OCI-LY1 (cell line): ENCODE measurements around the gene ABCA4.

Experiments
- H2AFZ ChIP-seq: fragments of 200-600 bp; sonication (generic), shearing (Covaris generic); 2 replicates; pipeline ENCODE4 v1.6.0; 2014; ENCODE audit warnings: antibody characterized with exemption, mild to moderate bottlenecking, low read length
- H3F3A ChIP-seq: fragments of 200-600 bp; sonication (generic), shearing (Covaris generic); 2 replicates; pipeline ENCODE4 v1.6.0; 2014; ENCODE audit warnings: mild to moderate bottlenecking, antibody characterized with exemption, low read length, moderate library complexity; ENCODE audit not compliant: insufficient read depth
- H3K27ac ChIP-seq: fragments of 200-600 bp; sonication (generic); 2 replicates; pipeline ENCODE4 v1.5.1; 2014; ENCODE audit warnings: low read length, mixed run types, mild to moderate bottlenecking, low read depth; ENCODE audit not compliant: poor library complexity, severe bottlenecking
- H3K27me3 ChIP-seq: fragments of 200-600 bp; sonication (generic); 2 replicates; pipeline ENCODE4 v1.6.0; 2014; ENCODE audit warnings: antibody characterized with exemption, mild to moderate bottlenecking, low read length, moderate library complexity; ENCODE audit not compliant: insufficient read depth
- H3K36me3 ChIP-seq: fragments of 200-600 bp; sonication (generic); 2 replicates; pipeline ENCODE4 v1.6.1; 2014; ENCODE audit warnings: mild to moderate bottlenecking, antibody characterized with exemption, low read length, moderate library complexity, mixed read lengths; ENCODE audit not compliant: insufficient read depth
- H3K4me1 ChIP-seq: fragments of 200-600 bp; sonication (generic); 2 replicates; pipeline ENCODE4 v1.5.1; 2014; ENCODE audit warnings: mild to moderate bottlenecking, low read length, moderate library complexity; ENCODE audit not compliant: insufficient read depth, severe bottlenecking
- H3K4me2 ChIP-seq: fragments of 200-600 bp; sonication (generic), shearing (Covaris generic); 2 replicates; pipeline ENCODE4 v1.6.1; 2014; ENCODE audit warnings: low read length
- H3K4me3 ChIP-seq: fragments of 200-600 bp; sonication (generic); 2 replicates; pipeline ENCODE4 v1.5.1; 2014; ENCODE audit warnings: low read length, low read depth, mild to moderate bottlenecking, mixed read lengths; ENCODE audit not compliant: poor library complexity, severe bottlenecking
- H3K79me2 ChIP-seq: fragments of 200-600 bp; shearing (Covaris generic); 2 replicates; pipeline ENCODE4 v1.6.1; 2016; ENCODE audit warnings: mixed run types, low read length, mixed read lengths; ENCODE audit not compliant: insufficient read depth
- H3K9ac ChIP-seq: fragments of 200-600 bp; sonication (generic), shearing (Covaris generic); 2 replicates; pipeline ENCODE4 v1.6.1; 2014; ENCODE audit warnings: mild to moderate bottlenecking, low read length, mixed read lengths
- H3K9me2 ChIP-seq: fragments of 200-600 bp; sonication (generic), shearing (Covaris generic); 2 replicates; pipeline ENCODE4 v1.6.1; 2014; ENCODE audit warnings: low read depth, mild to moderate bottlenecking, low read length, mixed read lengths
- H3K9me3 ChIP-seq: fragments of 200-600 bp; shearing (Covaris generic); 2 replicates; pipeline ENCODE4 v1.6.1; 2014; ENCODE audit warnings: low read length, mixed read lengths
- H4K20me1 ChIP-seq: fragments of 200-600 bp; sonication (generic), shearing (Covaris generic); 2 replicates; pipeline ENCODE4 v1.6.0; 2016; ENCODE audit warnings: mild to moderate bottlenecking, low read length; ENCODE audit not compliant: insufficient read depth
- CTCF ChIP-seq: fragments of 200-600 bp; sonication (generic), shearing (Covaris generic); IDR thresholded peaks from 2 replicates; pipeline ENCODE4 v1.5.1; 2017; ENCODE audit warnings: mild to moderate bottlenecking, antibody characterized with exemption, low read length, moderate library complexity, mixed read lengths
- EZH2 ChIP-seq: fragments of 200-600 bp; sonication (generic), shearing (Covaris generic); IDR thresholded peaks from 2 replicates; pipeline ENCODE4 v1.8.0; 2017; ENCODE audit warnings: borderline replicate concordance, mixed run types, mild to moderate bottlenecking, antibody characterized with exemption, low read length, moderate library complexity, mixed read lengths

The ABCA4 gene

GRCh38 chr1:94026619-94027380 is 94.1 kb downstream of the ABCA4 start:
- no peaks in the 10 kb centered on the region for H4K20me1 ChIP-seq
- no peaks in the 10 kb centered on the region for H3F3A ChIP-seq
- H3K9me2 ChIP-seq, result no peaks in the 10 kb centered on the region
- H3K4me1 ChIP-seq, result no peaks in the 10 kb centered on the region
- no peak overlapping the region for H3K9ac ChIP-seq
- H2AFZ ChIP-seq, result no peak overlapping the region
- H3K4me2 ChIP-seq, result no peak overlapping the region
- no peaks in the 10 kb centered on the region for H3K79me2 ChIP-seq
- H3K9me3 ChIP-seq, result no peaks in the 10 kb centered on the region
- H3K27me3 ChIP-seq, result 0 out of 2 replicates have a peak, but pooled peaks cover 5% of the 10 kb centered on the region
- H3K36me3 ChIP-seq, result no peaks in the 10 kb centered on the region
- H3K4me3 ChIP-seq, result no peak overlapping the region
- H3K27ac ChIP-seq, result no peak overlapping the region
- TF ChIP-seq CTCF (no peak), EZH2 (no peak)

- H3K4me2 ChIP-seq, result no peak overlapping the region
- H3K4me1 ChIP-seq, result no peaks in the 10 kb centered on the region
- H3K27ac ChIP-seq, result no peak overlapping the region
- H3K4me3 ChIP-seq, result no peak overlapping the region
- H3K27me3 ChIP-seq, result 0 out of 2 replicates have a peak, but pooled peaks cover 7% of the 10 kb centered on the region
- H3K79me2 ChIP-seq, result no peaks in the 10 kb centered on the region
- no peaks in the 10 kb centered on the region for H3K9me3 ChIP-seq
- no peak overlapping the region for H3K9ac ChIP-seq
- H3K9me2 ChIP-seq, result no peaks in the 10 kb centered on the region
- no peaks in the 10 kb centered on the region for H4K20me1 ChIP-seq
- no peak overlapping the region for H2AFZ ChIP-seq
- H3K36me3 ChIP-seq, result no peaks in the 10 kb centered on the region
- TF ChIP-seq CTCF, result peak; percentile 70
- TF ChIP-seq EZH2, result no peak
- no peaks in the 10 kb centered on the region for H3F3A ChIP-seq
These were observed 95.3 kb downstream of the ABCA4 start for GRCh38 chr1:94025383-94026340.

- Histone ChIP-seq H3K4me2 (no peak overlapping the region), H3F3A (no peaks in the 10 kb centered on the region), H3K4me3 (no peak overlapping the region), H4K20me1 (no peaks in the 10 kb centered on the region), H3K9me3 (no peaks in the 10 kb centered on the region), H3K9me2 (no peaks in the 10 kb centered on the region), H3K27me3 (0 out of 2 replicates have a peak, but pooled peaks cover 7% of the 10 kb centered on the region), H3K79me2 (no peaks in the 10 kb centered on the region), H3K36me3 (no peaks in the 10 kb centered on the region), H2AFZ (no peak overlapping the region), H3K27ac (no peak overlapping the region), H3K4me1 (no peaks in the 10 kb centered on the region), H3K9ac (no peak overlapping the region)
- TF ChIP-seq EZH2 (no peak), CTCF (no peak)
These were observed 96.7 kb downstream of the ABCA4 start for GRCh38 chr1:94024104-94024792.
